22Rv1 (cell line): ENCODE data around the gene ASTN2.

Source experiments
- ZFX ChIP-seq: fragments of 450-650 bp; IDR thresholded peaks from 2 replicates; pipeline ENCODE4 v1.6.1; 2017; ENCODE audit warnings: antibody characterized with exemption, borderline replicate concordance
- TF ChIP-seq, protein P1 (sequence below): fragments of 450-650 bp; IDR thresholded peaks from 2 replicates; pipeline ENCODE4 v1.5.1; 2017; ENCODE audit warnings: mild to moderate bottlenecking

DNA sequence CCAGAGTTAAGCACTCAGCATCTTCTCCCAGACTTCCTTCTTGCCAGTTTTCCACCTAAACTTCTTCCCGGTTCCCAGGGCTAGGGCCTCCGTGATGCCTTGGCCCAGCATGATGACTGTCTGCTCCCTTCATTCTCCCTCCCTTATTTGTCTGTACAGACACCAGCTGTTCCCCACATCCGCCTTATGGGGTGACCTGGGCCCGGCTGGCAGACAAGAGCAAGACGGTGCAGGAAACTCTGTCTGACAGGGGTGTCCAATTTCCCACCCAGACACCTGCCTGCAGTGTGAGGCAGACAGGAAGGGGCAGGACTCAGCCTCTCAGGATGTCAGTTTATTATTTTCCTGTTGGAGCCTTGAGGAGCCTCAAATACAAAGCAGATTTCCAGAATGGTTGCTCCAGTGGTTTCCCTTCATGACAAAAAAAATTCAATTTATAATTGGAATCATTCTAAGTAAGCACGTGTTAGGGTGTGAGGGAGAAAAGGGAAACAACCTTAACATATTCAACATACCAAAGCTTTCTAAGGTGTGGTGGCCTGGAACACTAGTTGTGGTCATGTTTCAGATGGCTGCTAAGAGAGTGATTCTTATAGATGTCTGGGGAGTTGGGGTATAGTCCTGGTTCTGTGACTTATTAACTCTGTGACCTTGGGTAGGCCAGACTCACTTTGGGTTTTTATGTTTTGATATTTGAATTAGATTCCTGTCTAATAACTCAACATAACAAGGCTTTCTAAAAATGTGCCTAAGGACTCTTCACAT lies 1026.7 kb downstream of the ASTN2 start:
- TF ChIP-seq, protein P1, sequence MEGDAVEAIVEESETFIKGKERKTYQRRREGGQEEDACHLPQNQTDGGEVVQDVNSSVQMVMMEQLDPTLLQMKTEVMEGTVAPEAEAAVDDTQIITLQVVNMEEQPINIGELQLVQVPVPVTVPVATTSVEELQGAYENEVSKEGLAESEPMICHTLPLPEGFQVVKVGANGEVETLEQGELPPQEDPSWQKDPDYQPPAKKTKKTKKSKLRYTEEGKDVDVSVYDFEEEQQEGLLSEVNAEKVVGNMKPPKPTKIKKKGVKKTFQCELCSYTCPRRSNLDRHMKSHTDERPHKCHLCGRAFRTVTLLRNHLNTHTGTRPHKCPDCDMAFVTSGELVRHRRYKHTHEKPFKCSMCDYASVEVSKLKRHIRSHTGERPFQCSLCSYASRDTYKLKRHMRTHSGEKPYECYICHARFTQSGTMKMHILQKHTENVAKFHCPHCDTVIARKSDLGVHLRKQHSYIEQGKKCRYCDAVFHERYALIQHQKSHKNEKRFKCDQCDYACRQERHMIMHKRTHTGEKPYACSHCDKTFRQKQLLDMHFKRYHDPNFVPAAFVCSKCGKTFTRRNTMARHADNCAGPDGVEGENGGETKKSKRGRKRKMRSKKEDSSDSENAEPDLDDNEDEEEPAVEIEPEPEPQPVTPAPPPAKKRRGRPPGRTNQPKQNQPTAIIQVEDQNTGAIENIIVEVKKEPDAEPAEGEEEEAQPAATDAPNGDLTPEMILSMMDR, result no peak
- TF ChIP-seq ZFX, result no peak
